ENCODE data around the gene MRPL17. TPM values are rescaled to one million over a fixed set of nuclear protein-coding genes. Genes with fewer than 3 reads are reported as not detected.
A peak's percentile ranks its signal among the peaks of the same experiment; 100 is the strongest.

Gene MRPL17
- total and polyA plus RNA-seq, 7 donors: 18.3 to 97.5 (median 23.4) TPM

- no peaks in the 10 kb centered on the region for H3K27me3 ChIP-seq
- H3K4me1 ChIP-seq: no peaks in the 10 kb centered on the region
- DNase-seq: no peak
- WGBS, 2 donors: 88 to 89% methylated on average over 1 of the region's 1 CpG
- no peak overlapping the region for H3K4me3 ChIP-seq
- no peak overlapping the region for H3K27ac ChIP-seq
- no peaks in the 10 kb centered on the region for H3K9me3 ChIP-seq
- intact Hi-C loops (cut with DNase I): no loop called here
- no peak for TF ChIP-seq EP300 (IDR thresholded peaks at IDR 0.05)
- no peak for TF ChIP-seq POLR2A (IDR thresholded peaks at IDR 0.05)
- TF ChIP-seq CTCF (IDR thresholded peaks at IDR 0.05): no peak
- H3K36me3 ChIP-seq: no peaks in the 10 kb centered on the region
These were observed 8.9 kb downstream of the MRPL17 start for GRCh38 chr11:6674219-6674597.

DNA sequence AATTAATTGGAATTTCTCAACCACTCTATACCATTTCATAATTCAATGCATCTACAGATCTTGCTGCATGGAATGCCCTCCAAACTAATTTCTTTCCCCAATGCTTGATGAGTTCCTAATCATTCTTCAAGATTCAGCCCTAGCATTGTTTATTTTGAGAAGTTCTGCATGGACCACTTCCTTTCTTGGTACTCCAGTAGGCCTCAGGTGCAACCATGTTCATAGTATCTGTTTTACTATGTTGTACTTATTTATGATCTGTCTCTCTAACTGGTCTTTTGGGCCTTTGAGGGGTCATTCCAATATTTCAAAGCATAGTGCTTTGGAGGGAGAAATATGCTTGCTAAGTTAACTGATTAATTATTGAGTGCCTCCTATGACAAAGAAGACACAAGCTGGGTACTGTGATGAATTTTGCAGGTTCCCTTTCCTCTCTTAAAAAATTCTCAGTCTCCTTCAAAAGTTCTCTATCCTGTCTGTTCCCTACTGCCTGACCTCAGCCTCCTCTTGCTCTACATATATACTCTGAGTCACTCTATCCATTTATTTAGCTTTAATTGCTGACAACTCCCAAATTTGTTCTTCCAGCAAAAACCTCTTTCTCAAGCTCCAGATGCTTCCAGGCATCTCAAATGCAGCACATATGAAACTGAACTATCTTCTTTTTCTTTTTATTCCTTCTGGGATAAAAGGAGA lies 9.5 kb downstream of the MRPL17 start:
- TF ChIP-seq EP300 (IDR thresholded peaks at IDR 0.05): no peak
- no peak for TF ChIP-seq CTCF (IDR thresholded peaks at IDR 0.05)
- no peak for TF ChIP-seq POLR2AphosphoS5 (IDR thresholded peaks at IDR 0.05)
- TF ChIP-seq POLR2A (IDR thresholded peaks at IDR 0.05): no peak
- no peaks in the 10 kb centered on the region for H3K4me1 ChIP-seq
- no peak overlapping the region for H3K4me3 ChIP-seq
- H3K9me3 ChIP-seq: no peaks in the 10 kb centered on the region
- no peaks in the 10 kb centered on the region for H3K27me3 ChIP-seq
- no peak overlapping the region for H3K27ac ChIP-seq
- no peak for DNase-seq
- intact Hi-C loops (cut with DNase I): no loop called here
- H3K36me3 ChIP-seq: no peaks in the 10 kb centered on the region

- H3K4me1 ChIP-seq: peaks cover 0 to 7% (median 0%) of the 10 kb centered on the region in 4 donors
- WGBS, 2 donors: 72 to 89% methylated on average over 2 of the region's 2 CpGs
- H3K36me3 ChIP-seq: no peaks in the 10 kb centered on the region
- intact Hi-C loops (cut with DNase I): no loop called here
- no peak overlapping the region for H3K27ac ChIP-seq
- no peak for TF ChIP-seq POLR2A (IDR thresholded peaks at IDR 0.05)
- H3K27me3 ChIP-seq: no peaks in the 10 kb centered on the region
- H3K9me3 ChIP-seq: no peaks in the 10 kb centered on the region
- no peak for DNase-seq
- H3K4me3 ChIP-seq: no peak overlapping the region
These were observed 11.1 kb downstream of the MRPL17 start for GRCh38 chr11:6671991-6672390.

GRCh38 chr11:6670202-6670830 lies 12.8 kb downstream of the MRPL17 start:
- H3K4me3 ChIP-seq: no peak overlapping the region
- intact Hi-C loops (cut with DNase I): no loop called here
- DNase-seq: no peak
- 73 to 75% methylated on average over 6 of the region's 6 CpGs for WGBS, 2 donors
- no peak for TF ChIP-seq CTCF (IDR thresholded peaks at IDR 0.05)
- TF ChIP-seq EP300 (IDR thresholded peaks at IDR 0.05): no peak
- no peak for TF ChIP-seq POLR2AphosphoS5 (IDR thresholded peaks at IDR 0.05)
- no peak for TF ChIP-seq POLR2A (IDR thresholded peaks at IDR 0.05)
- no peaks in the 10 kb centered on the region for H3K36me3 ChIP-seq
- H3K9me3 ChIP-seq: no peaks in the 10 kb centered on the region
- no peak overlapping the region for H3K27ac ChIP-seq
- no peaks in the 10 kb centered on the region for H3K27me3 ChIP-seq
- H3K4me1 ChIP-seq: peaks cover 0 to 7% (median 0%) of the 10 kb centered on the region in 4 donors

DNA sequence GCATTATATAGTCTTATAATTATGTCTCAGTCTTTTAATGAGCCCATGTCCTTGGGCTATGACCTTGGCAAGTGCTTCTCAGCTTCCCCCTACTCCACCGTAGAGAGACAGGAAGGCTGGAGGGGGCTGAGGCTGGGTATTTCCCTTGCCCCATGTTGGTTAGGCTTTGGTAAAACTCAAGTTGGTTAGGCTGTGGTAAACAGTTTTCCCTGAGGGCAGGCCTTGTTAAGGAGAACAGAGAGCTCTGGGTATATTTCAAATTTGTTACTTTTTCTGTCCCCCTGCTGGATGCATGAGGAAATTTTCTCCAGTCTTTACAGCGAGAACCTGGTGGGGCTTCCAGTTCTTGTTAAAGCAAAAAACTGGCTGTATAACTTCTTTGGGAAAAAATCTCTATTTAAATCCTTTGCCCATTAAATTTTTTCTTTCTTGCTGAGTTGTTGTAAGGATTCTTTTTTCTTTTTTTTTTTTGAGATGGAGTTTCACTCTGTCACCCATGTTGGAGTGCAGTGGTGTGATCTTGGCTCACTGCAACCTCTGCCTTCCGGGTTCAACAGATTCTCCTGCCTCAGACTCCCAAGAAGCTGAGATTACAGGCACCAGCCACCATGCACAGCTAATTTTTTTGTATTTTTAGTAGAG lies 15.3 kb downstream of the MRPL17 start:
- Histone ChIP-seq H3K27ac (no peak overlapping the region), H3K4me3 (no peak overlapping the region), H3K27me3 (no peaks in the 10 kb centered on the region), H3K4me1 (peaks cover 0 to 26% (median 12%) of the 10 kb centered on the region in 4 donors), H3K9me3 (no peaks in the 10 kb centered on the region), H3K36me3 (no peaks in the 10 kb centered on the region)
- TF ChIP-seq CTCF (IDR thresholded peaks at IDR 0.05): peak in 3 of 4 experiments; percentile 38 to 60 (median 47)
- no peak for TF ChIP-seq POLR2AphosphoS5 (IDR thresholded peaks at IDR 0.05)
- no peak for TF ChIP-seq EP300 (IDR thresholded peaks at IDR 0.05)
- no peak for TF ChIP-seq POLR2A (IDR thresholded peaks at IDR 0.05)
- intact Hi-C loops (cut with DNase I): no loop called here
- no peak for DNase-seq
- WGBS, 2 donors: 74 to 77% methylated on average over 3 of the region's 3 CpGs

Measured in sigmoid colon (tissue), 7 donors.